GM18873 (cell line): ENCODE measurements around the gene CHID1.

Experiments
- ATAC-seq: cut with Tn5 transposase; IDR thresholded peaks from one replicate; pipeline ENCODE4 v1.9.1; 2021; ENCODE audit warnings: mild to moderate bottlenecking, moderate library complexity, moderate number of reproducible peaks; ENCODE audit not compliant: unreplicated experiment, low FRiP score

CHID1 gene

GRCh38 chr11:853682-854448 is 56.7 kb downstream of the CHID1 start:
- ATAC-seq: no peak

DNA sequence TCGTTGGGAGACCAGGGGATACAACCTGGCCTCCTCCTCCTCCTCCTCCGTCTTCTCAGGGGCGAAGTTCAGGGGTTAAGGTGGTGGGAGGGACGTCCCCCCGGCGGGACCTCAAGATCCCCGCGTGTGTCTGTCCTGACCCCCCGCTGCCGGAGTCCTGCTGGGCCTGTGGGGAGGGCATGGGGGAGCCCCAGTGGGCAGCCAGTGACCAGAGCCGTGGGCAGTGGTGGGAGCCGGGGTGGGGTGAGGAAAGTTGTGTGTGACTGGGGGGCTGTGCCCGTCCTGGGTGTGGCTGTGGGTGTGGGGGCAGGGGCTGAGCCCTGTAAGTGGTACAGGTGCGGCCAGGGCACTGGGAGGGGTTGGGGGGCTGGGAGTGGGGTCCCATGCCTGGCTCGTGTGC is 57.8 kb downstream of the CHID1 start:
- no peak for ATAC-seq

DNA sequence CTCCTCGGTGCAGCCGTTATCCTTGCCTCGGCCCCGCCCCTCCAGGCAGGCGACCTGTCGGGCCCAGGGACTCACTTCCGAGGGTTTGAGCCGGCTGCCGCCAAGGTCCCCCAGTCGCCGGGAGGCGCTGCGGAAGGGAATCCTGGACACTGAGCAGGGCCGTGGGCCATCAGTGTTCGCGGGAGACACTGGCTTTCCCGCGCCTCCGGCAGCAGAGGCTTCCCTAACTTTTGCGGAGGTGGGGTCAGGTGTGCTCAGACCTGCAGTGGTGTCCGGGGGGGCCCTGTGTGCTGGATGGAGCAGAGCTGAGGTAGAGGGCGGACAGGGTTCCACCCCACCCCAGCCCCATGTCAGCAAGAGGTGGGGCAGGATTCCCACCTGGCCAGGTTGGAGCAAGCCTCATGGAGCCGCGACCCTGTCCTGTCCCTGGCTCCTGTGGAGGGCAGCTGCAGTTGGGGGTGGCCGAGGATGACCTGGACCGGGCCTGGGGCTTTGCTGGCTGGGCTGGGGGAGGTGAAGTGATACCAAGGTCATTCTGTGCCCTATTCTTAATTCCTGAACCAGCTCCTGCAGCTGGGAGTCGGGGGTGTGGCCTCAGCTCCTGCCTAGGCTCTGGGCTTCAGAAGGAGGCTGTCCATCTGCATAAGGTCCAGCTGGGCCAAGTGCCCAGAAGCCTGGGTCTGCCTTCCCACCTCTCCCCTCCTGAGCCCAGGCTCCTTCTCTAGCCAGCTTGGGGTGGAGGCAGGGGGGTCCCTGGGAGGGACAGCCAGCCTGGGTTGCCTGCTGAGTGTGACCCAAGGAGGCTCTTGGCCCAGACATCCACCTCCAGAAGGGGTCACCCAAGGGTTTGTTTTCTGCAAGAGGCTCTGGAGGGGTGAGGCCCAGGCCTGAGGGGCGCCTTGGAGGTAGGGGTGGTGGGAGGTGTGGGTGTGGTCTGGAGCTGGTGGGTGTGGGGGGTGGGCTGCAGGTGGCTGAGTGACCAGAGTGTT is 59.5 kb downstream of the CHID1 start:
- ATAC-seq: no peak

DNA sequence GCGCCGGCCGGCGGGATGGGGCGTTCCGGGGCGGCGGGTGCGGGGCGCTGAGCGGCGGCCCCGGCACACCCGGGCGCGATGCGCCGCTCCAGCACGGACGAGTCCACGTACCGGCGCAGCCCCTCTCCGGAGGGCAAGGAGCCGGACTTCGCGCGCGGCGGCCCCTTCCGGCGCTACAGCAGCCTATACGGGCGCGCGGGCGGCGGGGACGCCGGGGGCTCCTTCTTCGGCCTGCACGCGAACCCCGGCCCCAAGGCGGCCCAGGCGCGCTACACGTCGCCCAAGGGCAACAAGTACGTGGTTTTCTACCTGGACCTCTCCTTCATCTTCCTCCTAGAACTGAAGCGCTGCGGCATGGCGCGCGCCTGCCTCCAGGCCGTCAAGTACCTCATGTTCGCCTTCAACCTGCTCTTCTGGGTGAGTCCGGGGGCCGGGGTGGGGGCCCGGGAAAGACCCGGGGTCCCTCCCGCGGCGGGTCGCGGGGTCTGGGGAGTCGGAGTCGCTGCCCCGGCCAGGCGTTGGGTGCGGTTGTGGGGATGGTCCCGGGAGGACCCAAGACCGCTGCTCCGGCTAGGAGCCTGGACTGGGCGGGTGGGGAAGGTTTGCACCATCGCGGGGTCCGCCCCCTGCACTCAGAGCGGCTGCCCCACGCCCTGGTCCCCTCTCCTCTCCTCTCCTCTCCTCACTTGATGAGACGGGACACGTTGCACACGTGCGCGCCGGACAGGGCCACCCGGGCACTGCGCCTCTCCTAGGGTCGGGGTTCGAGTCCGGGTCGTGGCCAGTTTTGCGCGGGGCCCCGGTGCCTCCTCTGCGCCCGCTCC is 60.4 kb downstream of the CHID1 start:
- no peak for ATAC-seq

GRCh38 chr11:849104-849824 is 61.3 kb downstream of the CHID1 start:
- ATAC-seq: no peak

DNA sequence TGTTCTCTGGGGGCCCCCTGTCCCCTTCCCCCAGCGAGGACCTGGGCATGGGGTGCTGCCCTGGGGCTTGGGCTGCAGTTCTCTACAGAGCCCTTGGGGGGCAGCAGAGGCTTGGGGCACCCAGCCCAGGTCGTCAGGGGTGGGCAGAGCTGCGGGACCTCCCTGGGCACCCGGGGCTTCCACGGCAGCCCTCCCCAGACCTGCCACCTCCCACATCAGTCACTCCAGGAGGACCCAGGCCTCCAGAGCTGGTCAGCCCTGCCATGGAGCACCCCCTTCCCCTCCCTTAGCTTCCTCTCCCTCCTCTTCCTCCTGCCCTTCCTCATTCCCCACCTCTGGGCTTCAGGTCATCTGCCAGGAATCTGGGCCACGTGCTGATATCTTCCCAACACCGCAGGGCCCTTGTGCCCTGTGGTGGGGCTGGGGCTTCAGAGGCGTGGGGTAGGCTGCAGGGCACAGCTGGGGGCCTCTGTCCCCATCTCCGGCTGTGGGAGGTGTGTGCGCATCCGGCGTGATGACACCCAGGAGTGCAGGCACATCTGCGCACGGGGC is 62.2 kb downstream of the CHID1 start:
- no peak for ATAC-seq

GRCh38 chr11:847876-848275 is 62.7 kb downstream of the CHID1 start:
- ATAC-seq: no peak

DNA sequence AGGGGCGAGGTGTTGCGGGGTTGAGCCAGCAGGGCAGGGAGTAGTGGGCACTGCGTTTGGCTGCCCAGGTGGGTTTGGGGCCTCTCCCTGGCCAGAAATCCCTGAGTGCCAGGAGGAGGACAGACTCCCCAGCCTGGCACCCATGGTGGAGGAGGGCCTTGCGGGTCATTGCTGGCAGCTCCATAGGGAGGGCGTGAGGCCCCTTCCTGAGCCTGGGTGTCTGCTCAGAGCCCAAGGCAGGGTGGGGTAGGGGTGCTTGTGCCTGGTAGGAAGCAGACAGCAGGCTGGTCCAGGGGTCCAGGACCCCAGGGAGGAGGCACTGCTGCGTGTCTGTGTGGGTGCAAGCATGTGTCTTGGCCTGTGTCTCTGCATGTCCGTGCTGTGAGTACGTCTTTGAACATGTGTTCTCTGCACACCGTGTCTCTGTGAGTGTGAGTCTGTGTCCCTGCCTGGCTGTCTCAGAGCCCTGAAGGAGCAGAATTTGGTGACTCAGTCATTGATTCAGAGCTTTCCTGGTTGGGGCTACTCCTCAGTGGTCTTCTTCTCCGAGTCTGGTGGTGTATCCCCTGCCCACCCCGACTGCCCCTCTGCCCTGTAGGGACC is 64.0 kb downstream of the CHID1 start:
- ATAC-seq: no peak

DNA sequence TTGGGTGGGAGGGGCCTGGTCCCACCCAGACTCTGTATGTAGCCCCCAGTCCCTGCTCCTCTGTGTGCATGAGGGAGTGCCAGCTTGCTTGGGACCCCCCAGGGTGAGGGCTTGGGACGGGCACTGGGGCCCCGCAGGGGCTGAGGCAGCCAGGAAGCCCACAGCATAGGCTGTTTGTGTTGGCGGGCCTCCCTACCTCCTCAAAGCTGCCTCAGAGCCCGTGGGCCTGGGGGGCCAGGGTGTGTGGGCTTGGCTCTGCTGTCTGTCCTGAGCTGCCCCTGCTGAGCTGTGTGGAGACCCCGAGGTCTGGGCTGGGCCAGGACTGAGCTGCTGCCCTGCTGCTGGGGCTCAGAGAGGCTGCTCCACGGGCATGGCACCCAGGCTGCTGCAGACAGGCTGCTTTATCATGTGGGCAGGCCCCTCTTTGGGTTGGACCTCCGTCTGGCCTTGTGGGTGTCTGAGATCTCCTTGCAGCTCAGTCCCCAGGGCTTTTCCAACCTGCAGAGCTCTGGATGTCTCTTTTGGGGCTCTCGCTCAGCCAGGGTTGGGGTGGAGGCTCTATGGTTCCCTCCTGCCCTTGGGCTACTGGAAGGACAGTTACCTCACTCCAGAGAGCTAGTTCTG is 64.6 kb downstream of the CHID1 start:
- ATAC-seq: no peak

DNA sequence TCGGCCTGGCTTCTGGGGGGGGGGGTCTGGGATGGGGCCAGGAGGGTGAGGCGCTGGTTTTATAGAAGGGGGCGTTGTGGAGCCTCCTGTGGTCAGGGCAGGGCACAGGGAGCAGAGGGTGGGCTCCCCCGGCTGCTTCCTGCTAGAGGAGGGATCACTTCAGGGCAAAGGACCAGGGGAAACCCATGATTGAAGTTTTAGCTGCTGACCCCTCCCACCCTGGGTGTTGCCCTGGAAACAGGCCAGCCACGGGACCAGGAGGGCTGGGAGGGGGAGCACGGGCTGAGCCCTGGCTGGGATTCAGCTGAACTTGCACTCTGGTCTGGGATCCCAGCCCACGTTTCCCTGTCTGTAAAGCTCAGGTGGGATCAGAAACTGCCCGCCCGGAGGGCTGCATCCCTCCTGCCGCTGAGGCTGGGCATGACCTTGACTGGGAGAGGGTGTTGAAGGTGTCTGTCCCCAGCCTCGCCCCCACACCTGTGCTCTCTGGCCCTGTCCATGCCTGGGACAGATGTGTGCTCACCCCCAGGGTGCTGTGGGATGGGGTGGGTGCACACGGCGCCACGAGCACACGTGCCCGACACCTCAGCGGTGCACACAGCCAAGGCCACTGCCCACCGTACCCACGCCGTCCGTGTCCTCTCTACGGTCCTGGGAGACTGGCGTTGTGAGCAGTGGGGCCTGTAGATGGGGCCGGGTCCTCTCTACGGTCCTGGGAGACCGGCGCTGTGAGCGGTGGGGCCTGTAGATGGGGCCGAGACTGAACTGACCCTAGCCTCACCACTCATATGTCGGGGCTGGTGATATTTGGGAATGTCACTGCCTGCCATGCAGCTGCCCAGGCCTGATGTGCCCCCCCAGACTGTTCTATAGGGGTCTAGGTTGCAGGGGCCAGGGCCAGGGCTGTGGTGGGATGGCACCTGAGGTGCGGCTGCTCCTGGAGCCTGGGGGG is 65.6 kb downstream of the CHID1 start:
- no peak for ATAC-seq

GRCh38 chr11:843818-844692 is 66.6 kb downstream of the CHID1 start:
- no peak for ATAC-seq

DNA sequence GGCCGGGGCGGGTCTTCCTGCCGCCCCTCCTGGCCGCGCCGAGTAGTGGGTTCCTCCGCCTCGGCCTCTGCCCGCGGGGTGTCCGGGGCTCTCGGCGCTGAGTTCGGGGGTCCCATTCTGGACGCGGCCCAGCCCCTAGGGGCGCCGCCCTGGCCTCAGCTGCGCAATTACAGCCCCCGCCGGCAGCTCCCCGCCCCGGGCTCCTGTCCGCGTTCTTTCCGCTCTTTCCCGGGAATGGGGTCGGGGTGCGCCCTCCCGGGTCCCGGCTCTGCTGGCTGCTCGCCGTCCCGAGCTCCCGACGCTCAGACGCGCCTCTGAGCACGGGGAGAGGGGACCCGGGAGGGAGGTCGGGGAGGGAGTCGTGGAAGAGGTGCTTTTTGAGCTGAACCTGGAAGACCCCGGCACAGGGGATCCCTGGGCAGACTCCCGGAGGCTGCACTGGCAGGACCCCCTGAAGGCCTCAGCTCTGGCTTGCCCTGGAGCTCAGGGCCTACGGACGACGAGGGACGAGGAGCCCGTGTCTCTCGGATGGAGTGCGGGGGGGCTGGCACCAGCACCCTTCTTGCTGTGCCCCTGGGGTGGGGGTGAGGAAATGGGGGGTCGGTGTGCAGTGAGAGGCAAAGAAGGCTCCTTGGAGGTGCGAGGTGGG is 67.4 kb downstream of the CHID1 start:
- ATAC-seq: no peak

GRCh38 chr11:842370-843002 is 68.1 kb downstream of the CHID1 start, which contains the start of the genes POLR2L and TSPAN4:
POLR2L (minus strand) TSS chr11:842529; CDS start chr11:842508, 21 bp downstream.
TSPAN4 (plus strand) TSS chr11:842852; CDS start chr11:850305, 7,453 bp downstream.
- ATAC-seq: peak; percentile 49

GRCh38 chr11:841981-842369 is 68.6 kb downstream of the CHID1 start:
- peak; percentile 6 for ATAC-seq

DNA sequence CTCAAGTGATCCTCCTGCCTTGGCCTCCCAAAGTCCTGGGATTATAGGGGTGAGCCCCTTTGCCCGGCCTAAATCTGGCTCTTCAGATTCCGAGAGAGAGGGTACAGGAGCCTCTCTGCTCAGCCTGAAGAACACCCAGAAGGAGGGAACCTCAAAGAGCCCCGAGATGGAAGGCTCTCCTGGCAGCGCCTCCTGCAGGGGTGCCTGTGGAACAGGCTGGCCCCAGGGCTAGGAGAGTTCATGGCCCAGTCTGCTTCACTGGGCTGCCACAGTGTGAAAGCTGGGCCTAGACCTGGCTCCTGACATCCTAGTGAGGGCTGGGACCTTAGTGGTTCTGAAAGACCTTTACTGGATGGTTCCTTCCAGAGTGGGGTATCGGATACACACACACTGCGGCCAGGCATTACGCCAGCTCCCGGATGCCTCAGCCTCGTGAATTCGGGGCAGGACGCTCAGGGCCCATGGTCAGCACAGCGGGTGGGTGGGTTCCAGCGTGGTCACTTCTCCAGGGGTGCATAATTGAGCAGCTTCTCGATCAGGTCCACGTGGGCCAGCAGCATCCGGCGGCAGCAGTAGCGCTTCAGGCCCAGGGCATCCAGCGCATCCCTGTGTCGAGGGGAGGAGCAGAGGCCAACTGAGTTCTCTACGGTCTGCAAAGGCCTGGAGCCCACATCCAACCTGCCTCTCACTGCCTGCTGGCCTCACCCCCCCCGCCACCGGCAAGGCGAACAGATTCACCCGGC is 70.6 kb downstream of the CHID1 start:
- ATAC-seq: no peak
